H1 (cell line): ENCODE measurements around the gene KRTAP9-1. TPM values are rescaled to one million over a fixed set of nuclear protein-coding genes. Genes with fewer than 3 reads are reported as not detected.
"Not testable (repeated sequence)": the region's sequence is repeated elsewhere in the genome, so short reads cannot be mapped to it uniquely, and the experiment has no call there.

Source experiments
- CTCF ChIA-PET: fragments of 300-600 bp; sonication (Branson Sonifier 250); formaldehyde crosslinking; loops from one replicate; lab custom pipeline; 2021; ENCODE audit not compliant: partially characterized antibody; lab: Charles Lee
- POLR2A ChIA-PET: fragments of 300-600 bp; sonication (Branson Sonifier 250); formaldehyde crosslinking; loops from one replicate; lab custom pipeline; 2021; ENCODE audit warnings: inconsistent platforms; ENCODE audit not compliant: partially characterized antibody; lab: Charles Lee
- DNase-seq, 2 experiments: peaks; one replicate each; pipeline versions ENCODE4 v3.0.0 to v3.0.0-alpha.2; 2010 to 2022; ENCODE audit warnings: low spot score in 2 of 2, low read depth in 1 of 2, mixed read lengths in 1 of 2
- FAIRE-seq: peaks from 2 replicates; lab custom pipeline; 2011; peaks lifted over from hg19 to GRCh38; lab: Jason Lieb, UNC
- H2AFZ ChIP-seq: 2 replicates; pipeline ENCODE4 v1.8.1; 2012; ENCODE audit warnings: low read length, inconsistent platforms
- H2AK5ac ChIP-seq: 2 replicates; pipeline ENCODE4 v1.6.1; 2013; ENCODE audit warnings: low read depth, low read length
- H2BK120ac ChIP-seq: replicated peaks from 2 replicates; pipeline ENCODE3; 2013; ENCODE audit warnings: low read depth, low read length, inconsistent platforms
- H2BK12ac ChIP-seq: 2 replicates; pipeline ENCODE4 v1.6.1; 2013; ENCODE audit warnings: low read depth, low read length
- H2BK15ac ChIP-seq: 2 replicates; pipeline ENCODE4 v1.6.1; 2013; ENCODE audit warnings: low read length
- H2BK20ac ChIP-seq: 2 replicates; pipeline ENCODE4 v1.6.1; 2013; ENCODE audit warnings: low read length
- H2BK5ac ChIP-seq: 2 replicates; pipeline ENCODE4 v1.6.1; 2013; ENCODE audit warnings: low read depth, low read length
- H3K14ac ChIP-seq: 2 replicates; pipeline ENCODE4 v1.6.1; 2013; ENCODE audit warnings: inconsistent platforms; ENCODE audit not compliant: insufficient read length
- H3K18ac ChIP-seq: 2 replicates; pipeline ENCODE4 v1.6.1; 2013; ENCODE audit warnings: low read length; ENCODE audit errors: extremely low read depth
- H3K23ac ChIP-seq: 2 replicates; pipeline ENCODE4 v1.6.1; 2013; ENCODE audit warnings: inconsistent platforms; ENCODE audit not compliant: insufficient read length
- H3K23me2 ChIP-seq: 2 replicates; pipeline ENCODE4 v1.6.1; 2013; ENCODE audit warnings: low read depth, low read length
- H3K27ac ChIP-seq: 2 replicates; pipeline ENCODE4 v1.6.1; 2011; ENCODE audit warnings: low read depth, low read length, inconsistent platforms
- H3K27me3 ChIP-seq, 4 experiments: replicated peaks in 1 of 4; 1 replicate in 1 of 4; 2 replicates in 3 of 4; pipeline versions ENCODE4 v1.6.1 to v1.8.1; 2011 to 2013; ENCODE audit warnings: low read length in 3 of 4, mild to moderate bottlenecking in 3 of 4, inconsistent platforms in 2 of 4, mixed read lengths in 2 of 4, moderate library complexity in 1 of 4; ENCODE audit not compliant: control insufficient read depth in 3 of 4, insufficient read depth in 3 of 4; ENCODE audit errors: extremely low read depth in 1 of 4
- H3K36me3 ChIP-seq, 4 experiments: 2 replicates each; pipeline versions ENCODE4 v1.6.1 to v1.8.1; 2011 to 2013; ENCODE audit warnings: mild to moderate bottlenecking in 4 of 4, low read length in 3 of 4, moderate library complexity in 2 of 4, control low read depth in 1 of 4, inconsistent platforms in 1 of 4; ENCODE audit not compliant: insufficient read depth in 4 of 4, control insufficient read depth in 2 of 4
- H3K4ac ChIP-seq: replicated peaks from 2 replicates; pipeline ENCODE3; 2013; ENCODE audit warnings: low read length, low read depth, mixed read lengths, inconsistent platforms; ENCODE audit not compliant: insufficient read length
- H3K4me1 ChIP-seq, 4 experiments: replicated peaks in 1 of 4; 1 replicate in 1 of 4; 2 replicates in 3 of 4; pipeline versions ENCODE4 v1.6.1 to v1.8.1; 2011 to 2013; ENCODE audit warnings: low read length in 3 of 4, inconsistent platforms in 2 of 4, mixed read lengths in 1 of 4; ENCODE audit not compliant: insufficient read depth in 4 of 4, control insufficient read depth in 3 of 4
- H3K4me2 ChIP-seq, 2 experiments: 2 replicates each; pipeline versions ENCODE4 v1.6.1 to v1.8.1; 2011 to 2013; ENCODE audit warnings: low read depth in 2 of 2, low read length in 2 of 2, control low read depth in 1 of 2, inconsistent platforms in 1 of 2, mild to moderate bottlenecking in 1 of 2; ENCODE audit not compliant: insufficient read depth in 1 of 2
- H3K4me3 ChIP-seq, 4 experiments: fragments of 200-600, 300-600 bp in 1 of 4; sonication (generic), shearing (Covaris generic), sonication (Bioruptor Twin) in 1 of 4; 2 replicates each; pipeline versions ENCODE4 v1.5.1 to v1.8.1; 2011 to 2016; ENCODE audit warnings: low read length in 4 of 4, low read depth in 3 of 4, control low read depth in 2 of 4, inconsistent platforms in 2 of 4, mild to moderate bottlenecking in 2 of 4, mixed read lengths in 1 of 4, moderate library complexity in 1 of 4; ENCODE audit not compliant: insufficient read depth in 2 of 4; ENCODE audit errors: extremely low read depth in 1 of 4
- H3K56ac ChIP-seq: replicated peaks from 2 replicates; pipeline ENCODE3; 2013; ENCODE audit warnings: low read depth, mild to moderate bottlenecking, mixed read lengths, low read length, inconsistent platforms; ENCODE audit not compliant: insufficient read length
- H3K79me1 ChIP-seq: 2 replicates; pipeline ENCODE4 v1.6.1; 2013; ENCODE audit warnings: low read depth, low read length, control low read depth
- H3K79me2 ChIP-seq, 2 experiments: 2 replicates each; pipeline versions ENCODE4 v1.6.1 to v1.8.1; 2012 to 2013; ENCODE audit warnings: low read length in 2 of 2, mild to moderate bottlenecking in 2 of 2, inconsistent platforms in 1 of 2; ENCODE audit not compliant: insufficient read depth in 2 of 2, control insufficient read depth in 1 of 2
- H3K9ac ChIP-seq, 4 experiments: replicated peaks in 1 of 4; 1 replicate in 1 of 4; 2 replicates in 3 of 4; pipeline versions ENCODE4 v1.6.1 to v1.8.1; 2011 to 2013; ENCODE audit warnings: low read depth in 3 of 4, low read length in 3 of 4, control low read depth in 2 of 4, mild to moderate bottlenecking in 2 of 4, moderate library complexity in 2 of 4, inconsistent platforms in 1 of 4; ENCODE audit errors: extremely low read depth in 1 of 4
- H3K9me3 ChIP-seq, 2 experiments: 2 replicates each; pipeline versions ENCODE4 v1.6.1 to v1.8.1; 2012 to 2013; ENCODE audit warnings: mild to moderate bottlenecking in 2 of 2, moderate library complexity in 2 of 2, control low read depth in 1 of 2, inconsistent platforms in 1 of 2, low read depth in 1 of 2, low read length in 1 of 2, mixed read lengths in 1 of 2; ENCODE audit not compliant: insufficient read depth in 2 of 2
- H4K20me1 ChIP-seq, 2 experiments: replicated peaks in 1 of 2; 2 replicates each; pipeline versions ENCODE3 to v1.8.1; 2011 to 2013; ENCODE audit warnings: inconsistent platforms in 2 of 2, low read length in 2 of 2, mild to moderate bottlenecking in 1 of 2; ENCODE audit not compliant: insufficient read depth in 2 of 2, control insufficient read depth in 1 of 2
- H4K5ac ChIP-seq: 2 replicates; pipeline ENCODE4 v1.6.1; 2013; ENCODE audit warnings: low read length, low read depth, mixed read lengths, inconsistent platforms; ENCODE audit not compliant: insufficient read length
- H4K8ac ChIP-seq: 2 replicates; pipeline ENCODE4 v1.8.0; 2013; ENCODE audit warnings: mild to moderate bottlenecking, moderate library complexity, low read length, inconsistent platforms; ENCODE audit not compliant: insufficient read depth; ENCODE audit errors: extremely low read depth
- H4K91ac ChIP-seq: replicated peaks from 2 replicates; pipeline ENCODE3; 2013; ENCODE audit warnings: low read length, mixed read lengths, inconsistent platforms; ENCODE audit not compliant: insufficient read length
- WGBS, 2 experiments: shearing (Covaris generic) in 1 of 2; methylation state at CpG; one replicate each; pipeline versions ENCODE4 v1.1.6 to v1.1.7; 2013 to 2015; ENCODE audit warnings: low lambda C conversion rate in 2 of 2, mixed read lengths in 2 of 2, inconsistent platforms in 1 of 2, low coverage in 1 of 2, missing lambda C conversion rate in 1 of 2; ENCODE audit not compliant: insufficient replicate concordance in 2 of 2, insufficient coverage in 1 of 2, insufficient read length in 1 of 2; ENCODE audit errors: extremely low coverage in 1 of 2, missing lambda C conversion rate in 1 of 2; 5-methylcytosine and 5-hydroxymethylcytosine counted together
- polyA plus RNA-seq, 7 experiments: library from polyadenylated mRNA; depleted of rRNA in 3 of 7; stranded (reverse) in 5 of 7; unstranded in 2 of 7; fragments of >200 nt in 5 of 7; fragments of 200-250 nt in 2 of 7; gene quantifications; 1 replicate in 5 of 7; 2 replicates in 1 of 7; 4 replicates in 1 of 7; pipeline versions ENCODE4 v1.2.1 to v1.2.3, GENCODE V29; 2011 to 2013; ENCODE audit warnings: missing spikeins in 2 of 7, mixed read lengths in 2 of 7
- total RNA-seq: library from RNA; stranded (reverse); fragmentation: NEBNext Ultra II Directional; extraction: Animal tissue kit (Norgen Biotek cat#: 25700); gene quantifications from 2 replicates; pipeline ENCODE4 v1.2.1, GENCODE V29; 2021

KRTAP9-1 gene
- total and polyA plus RNA-seq, 2 of the 8 experiments (the other 6 are each of a cell fraction or from before 2014, with no cell fraction given), result not detected

DNA sequence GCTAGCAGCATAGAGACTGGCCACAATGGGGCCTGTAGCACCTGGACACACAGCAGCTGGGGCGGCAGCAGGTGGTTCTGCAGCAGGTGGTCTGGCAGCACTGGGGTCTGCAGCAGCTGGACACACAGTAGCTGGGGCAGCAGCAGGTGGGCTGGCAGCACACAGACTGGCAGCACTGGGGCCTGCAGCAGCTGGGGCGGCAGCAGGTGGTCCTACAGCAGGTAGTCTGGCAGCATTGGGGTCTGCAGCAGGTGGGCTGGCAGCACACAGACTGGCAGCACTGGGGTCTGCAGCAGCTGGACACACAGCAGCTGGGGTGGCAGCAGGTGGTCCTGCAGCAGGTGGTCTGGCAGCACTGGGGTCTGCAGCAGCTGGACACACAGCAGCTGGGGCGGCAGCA is 29.5 kb upstream of the KRTAP9-1 start:
- H3K79me2 ChIP-seq, H2BK120ac ChIP-seq, H4K20me1 ChIP-seq, H3K9ac ChIP-seq, H2BK15ac ChIP-seq, FAIRE-seq, H3K18ac ChIP-seq, H3K27me3 ChIP-seq, H3K36me3 ChIP-seq, H3K56ac ChIP-seq, H3K27ac ChIP-seq, H3K4me2 ChIP-seq, H2AFZ ChIP-seq, H2BK5ac ChIP-seq, POLR2A ChIA-PET, H3K4me1 ChIP-seq, H3K79me1 ChIP-seq, H4K5ac ChIP-seq, H2BK20ac ChIP-seq, H3K4me3 ChIP-seq, H4K91ac ChIP-seq, H3K23ac ChIP-seq, H3K4ac ChIP-seq, H2AK5ac ChIP-seq, H4K8ac ChIP-seq, H2BK12ac ChIP-seq, H3K14ac ChIP-seq, H3K23me2 ChIP-seq, DNase-seq, H3K9me3 ChIP-seq: not testable (repeated sequence)
- CTCF ChIA-PET, result interaction anchor here (1.2 kb wide), 1 partner anchor 29 kb away, joined by 3 read pairs; no protein-coding TSS in a partner anchor
- 94% methylated on average over 3 of the region's 3 CpGs; no CpG with 5 or more reads in 1 of the 2 experiments for WGBS, 2 experiments
